KMS-11 (cell line): ENCODE results near the gene TRAF3IP1.

Experiments used
- H2AFZ ChIP-seq: fragments of 200-600 bp; sonication (generic); 2 replicates; pipeline ENCODE4 v1.6.1; 2016; ENCODE audit warnings: antibody characterized with exemption, mixed run types, low read depth
- H3K27ac ChIP-seq: fragments of 200-600 bp; sonication (generic); 2 replicates; pipeline ENCODE4 v1.6.1; 2016; ENCODE audit warnings: mild to moderate bottlenecking, mixed run types
- H3K27me3 ChIP-seq: fragments of 200-600 bp; sonication (generic); 2 replicates; pipeline ENCODE4 v1.6.1; 2017; ENCODE audit warnings: mild to moderate bottlenecking, low read depth, mixed run types, moderate library complexity; ENCODE audit not compliant: insufficient read depth
- H3K36me3 ChIP-seq: fragments of 200-600 bp; sonication (generic); 2 replicates; pipeline ENCODE4 v1.6.1; 2017; ENCODE audit warnings: mild to moderate bottlenecking, mixed run types; ENCODE audit not compliant: insufficient read depth
- H3K4me1 ChIP-seq: fragments of 200-600 bp; sonication (generic); 2 replicates; pipeline ENCODE4 v1.6.1; 2016; ENCODE audit warnings: mild to moderate bottlenecking, low read depth, mixed run types; ENCODE audit not compliant: poor library complexity, severe bottlenecking
- H3K4me2 ChIP-seq: fragments of 200-600 bp; sonication (generic); 2 replicates; pipeline ENCODE4 v1.7.0; 2016; ENCODE audit warnings: mild to moderate bottlenecking, mixed run types
- H3K4me3 ChIP-seq: fragments of 200-600 bp; sonication (generic); IDR thresholded peaks from 2 replicates; pipeline ENCODE4 v1.6.1; 2017; ENCODE audit warnings: low read depth, low read length, mixed read lengths; ENCODE audit not compliant: insufficient read depth
- H3K79me2 ChIP-seq: fragments of 200-600 bp; sonication (generic); 2 replicates; pipeline ENCODE4 v1.6.1; 2016; ENCODE audit warnings: low read depth, mixed run types; ENCODE audit not compliant: insufficient read depth
- H3K9ac ChIP-seq: fragments of 200-600 bp; sonication (generic); 2 replicates; pipeline ENCODE4 v1.6.1; 2016; ENCODE audit warnings: mild to moderate bottlenecking, mixed run types
- H4K20me1 ChIP-seq: fragments of 200-600 bp; sonication (generic); 2 replicates; pipeline ENCODE4 v1.6.1; 2016; ENCODE audit warnings: mild to moderate bottlenecking, mixed run types; ENCODE audit not compliant: insufficient read depth
- TF ChIP-seq, protein P1 (sequence below): fragments of 200-600 bp; sonication (generic); conservative IDR thresholded peaks from 2 replicates; pipeline ENCODE4 v1.6.1; 2017; ENCODE audit warnings: low read depth, mild to moderate bottlenecking, antibody characterized with exemption, low read length, moderate library complexity, mixed read lengths

The TRAF3IP1 gene

DNA sequence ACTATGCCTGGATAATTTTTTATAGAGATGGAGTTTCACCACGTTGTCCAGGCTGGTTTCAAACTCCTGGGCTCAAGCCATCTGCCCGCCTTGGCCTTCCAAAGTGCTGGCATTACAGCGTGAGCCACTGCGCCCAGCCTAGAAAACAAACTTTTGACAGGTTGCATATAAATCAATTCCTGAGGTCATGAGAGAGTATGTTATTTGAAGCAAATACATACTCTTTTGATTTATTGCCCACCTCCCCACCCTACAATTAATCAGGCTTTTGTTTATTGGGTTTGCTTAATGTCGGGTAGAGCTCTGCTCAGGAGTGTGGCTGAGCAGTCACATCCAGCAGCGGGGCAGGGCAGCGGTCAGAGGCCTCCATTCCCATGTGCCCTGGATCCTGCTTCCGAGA, 68.5 kb downstream of the TRAF3IP1 start:
- H3K4me2 ChIP-seq, result no peak overlapping the region
- H2AFZ ChIP-seq, result no peak overlapping the region
- H3K27me3 ChIP-seq, result no peaks in the 10 kb centered on the region
- H3K36me3 ChIP-seq, result no peaks in the 10 kb centered on the region
- no peaks in the 10 kb centered on the region for H3K4me1 ChIP-seq
- no peak overlapping the region for H3K4me3 ChIP-seq
- no peak overlapping the region for H3K27ac ChIP-seq
- TF ChIP-seq, protein P1, sequence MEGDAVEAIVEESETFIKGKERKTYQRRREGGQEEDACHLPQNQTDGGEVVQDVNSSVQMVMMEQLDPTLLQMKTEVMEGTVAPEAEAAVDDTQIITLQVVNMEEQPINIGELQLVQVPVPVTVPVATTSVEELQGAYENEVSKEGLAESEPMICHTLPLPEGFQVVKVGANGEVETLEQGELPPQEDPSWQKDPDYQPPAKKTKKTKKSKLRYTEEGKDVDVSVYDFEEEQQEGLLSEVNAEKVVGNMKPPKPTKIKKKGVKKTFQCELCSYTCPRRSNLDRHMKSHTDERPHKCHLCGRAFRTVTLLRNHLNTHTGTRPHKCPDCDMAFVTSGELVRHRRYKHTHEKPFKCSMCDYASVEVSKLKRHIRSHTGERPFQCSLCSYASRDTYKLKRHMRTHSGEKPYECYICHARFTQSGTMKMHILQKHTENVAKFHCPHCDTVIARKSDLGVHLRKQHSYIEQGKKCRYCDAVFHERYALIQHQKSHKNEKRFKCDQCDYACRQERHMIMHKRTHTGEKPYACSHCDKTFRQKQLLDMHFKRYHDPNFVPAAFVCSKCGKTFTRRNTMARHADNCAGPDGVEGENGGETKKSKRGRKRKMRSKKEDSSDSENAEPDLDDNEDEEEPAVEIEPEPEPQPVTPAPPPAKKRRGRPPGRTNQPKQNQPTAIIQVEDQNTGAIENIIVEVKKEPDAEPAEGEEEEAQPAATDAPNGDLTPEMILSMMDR, result no peak
- no peaks in the 10 kb centered on the region for H4K20me1 ChIP-seq
- H3K79me2 ChIP-seq, result no peaks in the 10 kb centered on the region
- no peak overlapping the region for H3K9ac ChIP-seq

- Histone ChIP-seq H2AFZ (no peak overlapping the region), H3K4me1 (no peaks in the 10 kb centered on the region), H3K4me2 (no peak overlapping the region), H3K4me3 (no peak overlapping the region), H3K79me2 (no peaks in the 10 kb centered on the region), H3K9ac (no peak overlapping the region), H3K27ac (no peak overlapping the region), H3K27me3 (no peaks in the 10 kb centered on the region), H3K36me3 (no peaks in the 10 kb centered on the region), H4K20me1 (no peaks in the 10 kb centered on the region)
- TF ChIP-seq, protein P1, result no peak
Observed at GRCh38 chr2:238389988-238390589, 69.8 kb downstream of the TRAF3IP1 start.

- H3K4me1 ChIP-seq, result no peaks in the 10 kb centered on the region
- H3K36me3 ChIP-seq, result no peaks in the 10 kb centered on the region
- H4K20me1 ChIP-seq, result no peaks in the 10 kb centered on the region
- H3K4me3 ChIP-seq, result no peak overlapping the region
- no peak overlapping the region for H3K4me2 ChIP-seq
- TF ChIP-seq, protein P1, result no peak
- no peaks in the 10 kb centered on the region for H3K79me2 ChIP-seq
- H3K27ac ChIP-seq, result no peak overlapping the region
- H3K27me3 ChIP-seq, result no peaks in the 10 kb centered on the region
- H3K9ac ChIP-seq, result no peak overlapping the region
- H2AFZ ChIP-seq, result no peak overlapping the region
Observed at GRCh38 chr2:238391042-238391689, 70.8 kb downstream of the TRAF3IP1 start.

DNA sequence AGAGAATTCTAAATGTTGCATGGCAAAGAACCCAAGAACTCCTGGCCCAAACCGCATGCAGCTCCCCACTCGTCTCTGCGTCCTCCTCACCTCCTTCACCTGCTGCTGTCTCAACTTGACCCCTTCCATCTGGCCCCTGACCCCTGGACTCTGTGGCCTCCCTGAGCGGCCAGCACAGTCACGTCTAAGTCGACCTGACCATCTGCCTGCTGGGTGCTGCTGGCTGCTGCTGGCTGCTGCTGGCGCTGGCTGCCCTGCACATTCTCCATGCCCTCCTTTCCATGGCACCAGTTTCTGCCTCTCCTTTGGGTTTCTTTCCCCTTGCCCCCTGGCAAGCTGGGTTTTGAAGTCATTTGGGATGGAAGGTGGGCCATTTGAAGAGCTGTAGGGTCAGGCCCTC, 76.3 kb downstream of the TRAF3IP1 start:
- Histone ChIP-seq H3K27me3 (no peaks in the 10 kb centered on the region), H3K4me1 (no peaks in the 10 kb centered on the region), H3K36me3 (no peaks in the 10 kb centered on the region), H3K4me3 (no peak overlapping the region), H3K27ac (no peak overlapping the region), H2AFZ (no peak overlapping the region), H3K4me2 (no peak overlapping the region), H4K20me1 (no peaks in the 10 kb centered on the region), H3K9ac (no peak overlapping the region), H3K79me2 (no peaks in the 10 kb centered on the region)
- TF ChIP-seq, protein P1, result no peak
